ENCODE results near the gene MIA2. TPM values are rescaled to one million over a fixed set of nuclear protein-coding genes. Genes with fewer than 3 reads are reported as not detected.

MIA2 gene
- total RNA-seq, 4 donors from 2014 or later: 13.8 to 19.4 (median 16.7) TPM

DNA sequence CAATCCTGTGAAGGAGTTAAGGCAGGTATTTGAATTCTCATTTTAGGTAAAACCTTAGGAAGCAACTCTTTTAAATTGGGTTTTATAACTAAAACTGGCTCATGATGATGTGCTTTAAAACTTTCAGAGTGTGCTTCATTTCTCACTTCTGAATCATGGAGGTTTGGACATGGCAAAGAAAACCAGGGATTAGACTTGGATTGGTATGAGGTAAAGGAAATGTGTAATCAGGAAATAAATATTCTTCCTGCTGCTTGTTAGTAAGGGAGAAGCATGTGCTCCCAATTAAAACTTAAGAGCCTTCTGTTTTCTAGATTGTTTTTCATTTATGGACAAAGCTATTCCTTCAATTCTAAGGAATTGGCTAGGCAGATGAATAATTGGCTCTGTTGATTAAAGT lies 141.1 kb downstream of the MIA2 start:
- ATAC-seq (ENCODE audit: low FRiP score) (no peak), DNase-seq (ENCODE audit: low spot score) (no peak)
- TF ChIP-seq, protein P1, sequence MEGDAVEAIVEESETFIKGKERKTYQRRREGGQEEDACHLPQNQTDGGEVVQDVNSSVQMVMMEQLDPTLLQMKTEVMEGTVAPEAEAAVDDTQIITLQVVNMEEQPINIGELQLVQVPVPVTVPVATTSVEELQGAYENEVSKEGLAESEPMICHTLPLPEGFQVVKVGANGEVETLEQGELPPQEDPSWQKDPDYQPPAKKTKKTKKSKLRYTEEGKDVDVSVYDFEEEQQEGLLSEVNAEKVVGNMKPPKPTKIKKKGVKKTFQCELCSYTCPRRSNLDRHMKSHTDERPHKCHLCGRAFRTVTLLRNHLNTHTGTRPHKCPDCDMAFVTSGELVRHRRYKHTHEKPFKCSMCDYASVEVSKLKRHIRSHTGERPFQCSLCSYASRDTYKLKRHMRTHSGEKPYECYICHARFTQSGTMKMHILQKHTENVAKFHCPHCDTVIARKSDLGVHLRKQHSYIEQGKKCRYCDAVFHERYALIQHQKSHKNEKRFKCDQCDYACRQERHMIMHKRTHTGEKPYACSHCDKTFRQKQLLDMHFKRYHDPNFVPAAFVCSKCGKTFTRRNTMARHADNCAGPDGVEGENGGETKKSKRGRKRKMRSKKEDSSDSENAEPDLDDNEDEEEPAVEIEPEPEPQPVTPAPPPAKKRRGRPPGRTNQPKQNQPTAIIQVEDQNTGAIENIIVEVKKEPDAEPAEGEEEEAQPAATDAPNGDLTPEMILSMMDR (IDR thresholded peaks at IDR 0.05): no peak

DNA sequence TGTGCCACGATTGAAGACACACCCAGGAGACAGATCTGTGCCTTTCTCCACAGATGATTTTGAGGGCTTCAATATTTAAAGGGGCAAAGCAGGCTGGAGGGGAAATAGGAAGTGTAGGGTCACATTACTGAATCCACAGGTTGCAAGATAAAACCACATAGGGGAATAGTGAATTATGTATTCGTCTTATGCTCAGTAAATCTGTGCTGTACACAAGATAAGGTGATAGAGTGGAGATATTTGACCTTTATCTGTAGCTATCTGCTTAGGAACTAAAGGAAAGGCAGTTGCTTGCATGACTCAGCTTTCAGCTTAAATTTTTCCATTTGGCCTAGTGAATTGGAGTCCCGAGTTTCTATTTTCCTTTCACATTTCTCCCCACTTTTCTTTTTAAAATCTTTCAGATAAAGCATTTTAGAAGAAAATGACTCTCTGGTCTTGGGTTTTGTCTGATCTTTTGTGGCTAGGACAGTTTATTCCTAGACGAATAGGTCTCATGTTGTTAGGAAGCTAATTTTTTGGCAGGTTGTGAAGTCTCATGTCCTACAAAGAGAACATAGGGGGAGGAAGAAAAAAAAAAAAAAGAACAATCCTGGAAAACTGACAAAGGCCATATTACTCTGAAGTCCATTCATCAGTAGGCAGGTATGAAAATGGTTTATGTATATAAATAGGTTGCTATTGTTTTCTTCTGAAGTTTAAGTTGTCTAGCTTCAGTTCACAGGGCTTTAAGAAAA lies 143.1 kb downstream of the MIA2 start:
- no peak for DNase-seq (ENCODE audit: low spot score)
- ATAC-seq (ENCODE audit: low FRiP score): peak; percentile 66
- TF ChIP-seq, protein P1 (IDR thresholded peaks at IDR 0.05): no peak

DNA sequence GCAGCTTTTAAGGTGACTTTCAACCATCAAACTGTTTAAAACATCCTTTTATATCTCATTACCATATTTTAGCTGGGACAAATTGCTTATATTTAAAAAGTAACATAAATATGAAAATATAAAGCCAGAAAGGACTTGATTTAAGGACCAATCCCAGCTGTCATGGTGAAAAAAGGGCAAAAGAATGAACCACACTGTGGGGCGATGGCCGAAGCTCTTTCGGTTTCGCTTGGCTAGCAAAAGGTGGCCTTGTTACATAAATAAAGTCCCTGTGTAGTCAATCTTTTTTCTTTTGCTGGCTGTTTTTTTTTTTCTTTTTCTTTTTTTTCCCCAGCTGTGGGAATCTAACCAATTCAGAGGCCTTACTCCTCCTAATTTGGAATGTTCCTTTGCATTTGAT lies 147.7 kb downstream of the MIA2 start:
- ATAC-seq (ENCODE audit: low FRiP score) (no peak), DNase-seq (ENCODE audit: low spot score) (no peak)
- TF ChIP-seq, protein P1 (IDR thresholded peaks at IDR 0.05): no peak

DNA sequence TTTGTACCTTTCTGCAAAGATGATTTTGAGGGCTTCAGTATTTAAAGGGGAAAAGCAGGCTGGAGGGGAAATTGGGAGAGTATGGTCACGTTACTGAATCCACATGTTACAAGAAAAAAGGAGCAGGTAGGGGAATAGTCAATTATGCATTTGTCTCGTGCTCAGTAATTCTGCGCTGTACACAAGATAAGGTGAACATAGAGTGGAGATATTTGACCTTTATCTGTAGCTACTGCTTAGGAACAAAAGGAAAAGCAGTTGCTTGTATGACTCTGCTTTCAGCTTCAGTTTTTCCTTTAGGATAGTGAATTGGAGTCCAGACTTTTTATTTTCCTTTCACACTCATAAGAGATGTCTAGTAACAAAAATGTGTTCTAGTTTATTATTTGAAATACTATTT lies 148.7 kb downstream of the MIA2 start:
- TF ChIP-seq, protein P1 (IDR thresholded peaks at IDR 0.05): no peak
- DNase-seq (ENCODE audit: low spot score) (no peak), ATAC-seq (ENCODE audit: low FRiP score) (no peak)

DNA sequence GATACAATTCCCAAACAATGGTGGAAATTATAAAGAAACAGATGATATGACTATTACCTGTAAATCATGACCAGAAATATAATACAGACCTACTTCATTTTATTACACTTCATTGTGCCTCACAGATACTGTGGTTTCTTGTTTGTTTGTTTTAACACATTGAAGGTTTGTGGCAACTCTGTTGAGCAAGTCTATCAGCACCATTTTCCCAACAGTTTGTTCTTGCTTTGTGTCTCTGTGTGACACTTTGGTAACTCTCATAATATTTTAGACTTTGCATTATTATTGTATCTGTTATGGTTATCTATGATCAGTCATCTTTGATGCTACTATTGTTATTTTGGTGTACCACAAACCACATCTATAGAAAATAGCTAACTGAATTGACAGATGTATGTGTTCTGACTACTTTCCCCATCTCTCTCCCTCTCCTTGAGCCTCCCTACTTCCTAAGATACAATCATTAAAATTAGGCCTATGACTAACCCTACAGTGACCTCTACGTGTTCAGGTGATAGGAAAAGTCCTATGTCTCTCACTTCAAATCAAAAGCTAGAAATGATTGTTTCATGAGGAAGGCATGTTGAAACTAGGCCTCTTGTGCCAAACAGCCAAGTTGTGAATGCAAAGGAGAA lies 149.4 kb downstream of the MIA2 start:
- ATAC-seq (ENCODE audit: low FRiP score) (no peak), DNase-seq (ENCODE audit: low spot score) (no peak)
- TF ChIP-seq, protein P1 (IDR thresholded peaks at IDR 0.05): no peak

DNA sequence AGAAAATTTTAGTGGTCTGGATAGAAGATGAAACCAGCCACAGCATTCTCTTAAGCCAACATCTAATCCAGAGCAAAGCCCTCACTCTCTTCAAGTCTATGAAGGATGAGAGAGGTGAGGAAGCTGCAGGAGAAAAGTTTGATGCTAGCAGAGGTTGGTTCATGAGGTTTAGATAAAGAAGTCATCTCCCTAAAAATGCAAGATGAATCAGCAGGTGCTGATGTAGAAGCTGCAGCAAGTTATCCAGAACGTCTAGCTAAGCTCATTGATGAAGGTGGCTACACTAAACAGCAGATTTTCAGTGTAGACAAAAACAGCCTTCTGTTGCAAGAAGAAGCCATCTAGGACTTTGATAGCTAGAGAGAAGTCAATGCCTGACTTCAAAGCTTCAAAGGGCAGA lies 150.0 kb downstream of the MIA2 start:
- ATAC-seq (ENCODE audit: low FRiP score) (no peak), DNase-seq (ENCODE audit: low spot score) (no peak)
- TF ChIP-seq, protein P1 (IDR thresholded peaks at IDR 0.05): no peak

DNA sequence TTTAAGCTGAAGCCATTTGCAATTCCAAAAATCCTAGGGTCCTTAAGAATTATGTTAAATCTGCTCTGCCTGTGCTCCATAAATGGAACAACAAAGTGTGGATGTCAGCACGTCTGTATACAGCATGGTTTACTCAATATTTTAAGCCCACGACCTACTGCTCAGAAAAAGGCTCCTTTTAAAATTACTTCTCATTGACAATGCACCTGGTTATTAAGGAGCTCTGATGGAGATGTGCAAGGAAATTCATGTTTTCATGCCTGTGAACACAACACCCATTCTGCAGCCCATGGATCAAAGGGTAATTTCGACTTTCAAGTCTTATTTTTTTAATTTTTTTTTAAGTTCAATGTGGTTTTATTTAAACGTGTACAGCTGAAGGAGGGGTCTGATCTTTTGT lies 150.5 kb downstream of the MIA2 start:
- no peak for ATAC-seq (ENCODE audit: low FRiP score)
- TF ChIP-seq, protein P1 (IDR thresholded peaks at IDR 0.05): no peak
- DNase-seq (ENCODE audit: low spot score): no peak

Measured in omental fat pad (tissue), 4 donors.